Activated naive CD4-positive, alpha-beta T cell treated with anti-CD3 and anti-CD28 coated beads for 36 hours (primary cell): ENCODE data around the gene TNS1. TPM values are rescaled to one million over a fixed set of nuclear protein-coding genes. Genes with fewer than 3 reads are reported as not detected.

ENCODE experiments used
- CTCF ChIA-PET: fragments of 350-600 bp; sonication (Branson Sonifier 250); formaldehyde crosslinking; loops from one replicate; lab custom pipeline; 2021; ENCODE audit warnings: antibody characterized with exemption; lab: Charles Lee
- DNase-seq: peaks from one replicate; pipeline ENCODE4 v3.0.0-alpha.2; 2020
- H3K27ac Mint-ChIP-seq: one replicate; pipeline ENCODE4 v1.8.0; 2021; ENCODE audit warnings: mild to moderate bottlenecking, mixed read lengths
- H3K27me3 Mint-ChIP-seq: one replicate; pipeline ENCODE4 v1.8.0; 2021; ENCODE audit warnings: low read depth, mixed read lengths
- H3K36me3 Mint-ChIP-seq: one replicate; pipeline ENCODE4 v1.8.0; 2021; ENCODE audit warnings: low read depth, mixed read lengths
- H3K4me1 Mint-ChIP-seq: one replicate; pipeline ENCODE4 v1.8.0; 2021; ENCODE audit warnings: low read depth, mixed read lengths
- H3K4me3 Mint-ChIP-seq: one replicate; pipeline ENCODE4 v1.8.0; 2021; ENCODE audit warnings: mild to moderate bottlenecking, moderate library complexity, mixed read lengths
- H3K9me3 Mint-ChIP-seq: one replicate; pipeline ENCODE4 v1.8.0; 2021; ENCODE audit warnings: mixed read lengths
- intact Hi-C: fragments of 100-400 bp; cut with micrococcal nuclease; formaldehyde crosslinking; loops from one replicate; pipeline ENCODE4 v1.15.1; 2023
- total RNA-seq, 2 experiments: library from RNA; stranded (reverse); gene quantifications; one replicate each; pipeline ENCODE4 v1.2.3, GENCODE V29; 2021

TNS1 gene
- total RNA-seq, 2 experiments from 2014 or later: 0.40 to 0.74 TPM

- DNase-seq: no peak
- H3K27ac Mint-ChIP-seq: no peak overlapping the region
- H3K36me3 Mint-ChIP-seq: no peaks in the 10 kb centered on the region
- intact Hi-C loops: no loop called here
- no peaks in the 10 kb centered on the region for H3K27me3 Mint-ChIP-seq
- no peak overlapping the region for H3K4me3 Mint-ChIP-seq
- H3K9me3 Mint-ChIP-seq: no peaks in the 10 kb centered on the region
- CTCF ChIA-PET: interaction anchor here (0.8 to 8.0 kb wide), 5 partner anchors 9 to 87 kb away, joined by 3 to 45 read pairs (median 4); no protein-coding TSS in a partner anchor
- H3K4me1 Mint-ChIP-seq: no peaks in the 10 kb centered on the region
Measured at GRCh38 chr2:217799563-217800432, 203.0 kb downstream of the TNS1 start.

- Mint-ChIP-seq H3K4me3 (no peak overlapping the region), H3K36me3 (no peaks in the 10 kb centered on the region), H3K27ac (no peak overlapping the region), H3K4me1 (no peaks in the 10 kb centered on the region), H3K27me3 (no peaks in the 10 kb centered on the region), H3K9me3 (no peaks in the 10 kb centered on the region)
- DNase-seq: no peak
- CTCF ChIA-PET: interaction anchor here (0.8 to 8.0 kb wide), 5 partner anchors 8 to 88 kb away, joined by 3 to 45 read pairs (median 4); no protein-coding TSS in a partner anchor
- intact Hi-C loops: no loop called here
Measured at GRCh38 chr2:217798743-217799562, 203.8 kb downstream of the TNS1 start.

GRCh38 chr2:217798191-217798590 is 204.6 kb downstream of the TNS1 start:
- H3K27me3 Mint-ChIP-seq: no peaks in the 10 kb centered on the region
- H3K4me3 Mint-ChIP-seq: no peak overlapping the region
- no peaks in the 10 kb centered on the region for H3K4me1 Mint-ChIP-seq
- no peak for DNase-seq
- no peak overlapping the region for H3K27ac Mint-ChIP-seq
- CTCF ChIA-PET: interaction anchor here (0.9 to 8.0 kb wide), 3 partner anchors 8 to 89 kb away, joined by 3 to 45 read pairs (median 15); no protein-coding TSS in a partner anchor
- intact Hi-C loops: no loop called here
- no peaks in the 10 kb centered on the region for H3K9me3 Mint-ChIP-seq
- H3K36me3 Mint-ChIP-seq: no peaks in the 10 kb centered on the region

GRCh38 chr2:217797661-217798069 is 205.1 kb downstream of the TNS1 start:
- no peaks in the 10 kb centered on the region for H3K36me3 Mint-ChIP-seq

GRCh38 chr2:217797165-217797564 is 205.6 kb downstream of the TNS1 start:
- no peak for DNase-seq
- Mint-ChIP-seq H3K4me1 (no peaks in the 10 kb centered on the region), H3K27ac (peak overlapping the region; percentile 12), H3K4me3 (no peak overlapping the region), H3K27me3 (no peaks in the 10 kb centered on the region), H3K36me3 (no peaks in the 10 kb centered on the region), H3K9me3 (no peaks in the 10 kb centered on the region)
- CTCF ChIA-PET: interaction anchor here (0.8 to 8.0 kb wide), 4 partner anchors 7 to 196 kb away, joined by 3 to 45 read pairs (median 9); no protein-coding TSS in a partner anchor
- intact Hi-C loops: no loop called here

More at GRCh38 chr2:217797661-217798069, 205.1 kb downstream of the TNS1 start:
- Mint-ChIP-seq H3K9me3 (no peaks in the 10 kb centered on the region), H3K27ac (no peak overlapping the region), H3K27me3 (no peaks in the 10 kb centered on the region), H3K4me1 (no peaks in the 10 kb centered on the region), H3K4me3 (no peak overlapping the region)
- no peak for DNase-seq
- intact Hi-C loops: no loop called here
- CTCF ChIA-PET: interaction anchor here (0.8 to 8.0 kb wide), 4 partner anchors 7 to 196 kb away, joined by 3 to 45 read pairs (median 9); no protein-coding TSS in a partner anchor

- H3K9me3 Mint-ChIP-seq: no peaks in the 10 kb centered on the region
- H3K4me1 Mint-ChIP-seq: no peaks in the 10 kb centered on the region
- DNase-seq: no peak
- H3K4me3 Mint-ChIP-seq: no peak overlapping the region
- H3K36me3 Mint-ChIP-seq: no peaks in the 10 kb centered on the region
- intact Hi-C loops: no loop called here
- CTCF ChIA-PET: interaction anchor here (2.8 kb wide), 1 partner anchor 10 kb away, joined by 15 read pairs; no protein-coding TSS in a partner anchor
- no peaks in the 10 kb centered on the region for H3K27me3 Mint-ChIP-seq
- no peak overlapping the region for H3K27ac Mint-ChIP-seq
Measured at GRCh38 chr2:217795706-217796465, 206.9 kb downstream of the TNS1 start.

- CTCF ChIA-PET: interaction anchor here (0.6 to 10.8 kb wide), 3 partner anchors 9 to 1327 kb away, joined by 4 to 231 read pairs (median 7); no protein-coding TSS in a partner anchor
- no peak overlapping the region for H3K4me3 Mint-ChIP-seq
- H3K27me3 Mint-ChIP-seq: no peaks in the 10 kb centered on the region
- intact Hi-C loops: no loop called here
- H3K9me3 Mint-ChIP-seq: no peaks in the 10 kb centered on the region
- H3K27ac Mint-ChIP-seq: no peak overlapping the region
- no peaks in the 10 kb centered on the region for H3K36me3 Mint-ChIP-seq
- no peak for DNase-seq
- peaks cover 8% of the 10 kb centered on the region for H3K4me1 Mint-ChIP-seq
Measured at GRCh38 chr2:217795067-217795466, 207.7 kb downstream of the TNS1 start.

GRCh38 chr2:217794133-217794986 is 208.4 kb downstream of the TNS1 start:
- Mint-ChIP-seq H3K9me3 (no peaks in the 10 kb centered on the region), H3K36me3 (no peaks in the 10 kb centered on the region), H3K27ac (no peak overlapping the region), H3K4me1 (peaks cover 8% of the 10 kb centered on the region), H3K27me3 (no peaks in the 10 kb centered on the region), H3K4me3 (no peak overlapping the region)
- no peak for DNase-seq
- CTCF ChIA-PET: interaction anchor here (0.6 to 10.8 kb wide), 3 partner anchors 9 to 1328 kb away, joined by 4 to 231 read pairs (median 7); no protein-coding TSS in a partner anchor
- intact Hi-C loops: no loop called here

- no peaks in the 10 kb centered on the region for H3K27me3 Mint-ChIP-seq
- no peaks in the 10 kb centered on the region for H3K9me3 Mint-ChIP-seq
- H3K27ac Mint-ChIP-seq: no peak overlapping the region
- intact Hi-C loops: no loop called here
- no peak for DNase-seq
- CTCF ChIA-PET: interaction anchor here (1.7 to 10.8 kb wide), 2 partner anchors 95 to 196 kb away, joined by 5 to 231 read pairs; no protein-coding TSS in a partner anchor
- peaks cover 11% of the 10 kb centered on the region for H3K4me1 Mint-ChIP-seq
- no peak overlapping the region for H3K4me3 Mint-ChIP-seq
- H3K36me3 Mint-ChIP-seq: no peaks in the 10 kb centered on the region
Measured at GRCh38 chr2:217793566-217794132, 209.1 kb downstream of the TNS1 start.

GRCh38 chr2:217792626-217793527 is 209.9 kb downstream of the TNS1 start:
- CTCF ChIA-PET: interaction anchor here (1.7 to 10.8 kb wide), 3 partner anchors 8 to 196 kb away, joined by 5 to 231 read pairs (median 45); no protein-coding TSS in a partner anchor
- intact Hi-C loops: no loop called here

More at GRCh38 chr2:217792626-217793527, 209.9 kb downstream of the TNS1 start:
- H3K27ac Mint-ChIP-seq: no peak overlapping the region
- DNase-seq: no peak
- H3K36me3 Mint-ChIP-seq: no peaks in the 10 kb centered on the region
- peaks cover 11% of the 10 kb centered on the region for H3K4me1 Mint-ChIP-seq
- no peak overlapping the region for H3K4me3 Mint-ChIP-seq
- no peaks in the 10 kb centered on the region for H3K9me3 Mint-ChIP-seq
- no peaks in the 10 kb centered on the region for H3K27me3 Mint-ChIP-seq
